Omental fat pad (tissue), 4 donors: ENCODE results near the gene ATPAF1. TPM values are rescaled to one million over a fixed set of nuclear protein-coding genes. Genes with fewer than 3 reads are reported as not detected.

ENCODE experiments used
- ATAC-seq: fragments of 150-250 bp; one replicate; pipeline ENCODE4 v1.9.1; 2016; ENCODE audit warnings: mild to moderate bottlenecking, moderate library complexity; ENCODE audit not compliant: low FRiP score
- DNase-seq: peaks from one replicate; pipeline ENCODE4 v3.0.0-alpha.2; 2019; ENCODE audit warnings: low spot score
- total RNA-seq, 4 donors: library from RNA; depleted of rRNA; stranded (reverse); fragments of >200 nt; gene quantifications; one replicate each; pipeline ENCODE4 v1.1.0, GENCODE V29; 2016
- TF ChIP-seq, protein P1 (sequence below), 3 donors: fragments of 450-650 bp; IDR thresholded peaks; one replicate each; pipeline ENCODE4 v1.5.1; 2016 to 2017; ENCODE audit warnings: antibody characterized with exemption in 3 of 3, mild to moderate bottlenecking in 3 of 3, moderate library complexity in 2 of 3

The ATPAF1 gene
- total RNA-seq, 4 donors from 2014 or later: 33.1 to 83.6 (median 57.0) TPM

- TF ChIP-seq, protein P1, sequence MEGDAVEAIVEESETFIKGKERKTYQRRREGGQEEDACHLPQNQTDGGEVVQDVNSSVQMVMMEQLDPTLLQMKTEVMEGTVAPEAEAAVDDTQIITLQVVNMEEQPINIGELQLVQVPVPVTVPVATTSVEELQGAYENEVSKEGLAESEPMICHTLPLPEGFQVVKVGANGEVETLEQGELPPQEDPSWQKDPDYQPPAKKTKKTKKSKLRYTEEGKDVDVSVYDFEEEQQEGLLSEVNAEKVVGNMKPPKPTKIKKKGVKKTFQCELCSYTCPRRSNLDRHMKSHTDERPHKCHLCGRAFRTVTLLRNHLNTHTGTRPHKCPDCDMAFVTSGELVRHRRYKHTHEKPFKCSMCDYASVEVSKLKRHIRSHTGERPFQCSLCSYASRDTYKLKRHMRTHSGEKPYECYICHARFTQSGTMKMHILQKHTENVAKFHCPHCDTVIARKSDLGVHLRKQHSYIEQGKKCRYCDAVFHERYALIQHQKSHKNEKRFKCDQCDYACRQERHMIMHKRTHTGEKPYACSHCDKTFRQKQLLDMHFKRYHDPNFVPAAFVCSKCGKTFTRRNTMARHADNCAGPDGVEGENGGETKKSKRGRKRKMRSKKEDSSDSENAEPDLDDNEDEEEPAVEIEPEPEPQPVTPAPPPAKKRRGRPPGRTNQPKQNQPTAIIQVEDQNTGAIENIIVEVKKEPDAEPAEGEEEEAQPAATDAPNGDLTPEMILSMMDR (IDR thresholded peaks at IDR 0.05): no peak
- DNase-seq (no peak), ATAC-seq (no peak)
Observed at GRCh38 chr1:46601257-46602007, 66.7 kb downstream of the ATPAF1 start.

DNA sequence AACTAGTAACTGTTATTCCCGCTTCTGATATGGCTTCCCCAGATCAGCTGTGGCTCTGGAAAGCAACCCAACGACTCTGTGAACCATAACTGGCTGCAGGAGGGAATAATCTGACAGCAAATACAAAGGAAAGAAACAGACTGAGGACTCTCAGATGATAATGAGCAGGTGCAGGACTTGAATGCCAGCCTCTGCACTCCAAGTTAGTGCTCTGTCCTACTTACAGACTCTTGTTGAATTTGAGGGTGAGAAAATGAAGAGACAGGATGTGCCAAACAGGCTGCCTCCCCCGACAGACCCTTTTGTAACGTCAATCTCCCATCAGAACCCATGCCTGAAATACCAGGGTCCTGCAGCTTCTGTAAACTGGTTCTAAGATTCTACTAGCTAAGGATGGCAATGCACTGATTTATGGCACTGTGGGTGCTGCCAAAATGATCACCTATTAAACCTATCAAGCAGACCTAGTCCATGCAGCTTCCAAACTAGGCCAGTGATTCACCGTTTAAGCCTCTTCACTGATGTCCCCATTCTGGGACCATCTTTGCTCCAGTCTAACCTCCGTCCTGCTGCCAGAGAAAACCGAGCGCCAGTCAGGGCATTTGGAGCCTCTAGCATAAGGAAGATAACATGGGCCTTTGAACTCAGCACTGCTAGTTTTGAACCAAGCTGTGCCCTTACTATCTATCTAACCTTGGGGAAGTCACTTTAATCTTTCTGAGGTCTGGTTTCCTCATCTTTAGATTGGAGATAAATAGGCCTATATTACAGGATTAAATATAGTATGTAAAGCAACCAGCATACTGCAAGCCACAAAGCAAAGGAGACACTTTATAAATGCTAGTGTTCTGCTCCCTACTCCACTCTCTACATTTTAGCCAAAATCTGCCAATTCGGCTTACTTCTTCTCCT is 68.8 kb downstream of the ATPAF1 start:
- no peak for ATAC-seq
- TF ChIP-seq, protein P1 (IDR thresholded peaks at IDR 0.05): no peak

DNA sequence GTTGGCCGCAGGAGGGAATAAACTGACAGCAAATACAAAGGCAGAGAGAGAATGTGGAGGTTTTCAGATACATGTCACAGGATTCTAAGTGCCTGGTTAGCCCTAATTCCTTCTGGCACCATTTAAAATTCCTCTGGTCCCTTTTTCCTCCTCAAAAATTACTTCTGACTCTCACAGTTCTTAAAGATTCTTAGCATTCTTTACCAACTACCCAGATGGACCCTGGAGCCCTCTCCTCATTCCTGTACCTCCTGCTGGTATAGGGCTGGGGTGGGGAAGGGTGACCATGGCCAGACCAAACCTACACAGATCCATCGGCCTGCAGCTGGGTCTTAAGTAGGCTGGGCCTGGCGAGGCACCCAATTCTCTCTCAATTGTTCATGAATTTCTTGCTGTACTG is 71.3 kb downstream of the ATPAF1 start:
- TF ChIP-seq, protein P1 (IDR thresholded peaks at IDR 0.05): no peak
- no peak for DNase-seq
- no peak for ATAC-seq

More for the DNA sequence above, 68.8 kb downstream of the ATPAF1 start:
- no peak for DNase-seq

GRCh38 chr1:46596036-46596435 is 72.1 kb downstream of the ATPAF1 start:
- no peak for ATAC-seq
- no peak for DNase-seq
- TF ChIP-seq, protein P1 (IDR thresholded peaks at IDR 0.05): no peak

DNA sequence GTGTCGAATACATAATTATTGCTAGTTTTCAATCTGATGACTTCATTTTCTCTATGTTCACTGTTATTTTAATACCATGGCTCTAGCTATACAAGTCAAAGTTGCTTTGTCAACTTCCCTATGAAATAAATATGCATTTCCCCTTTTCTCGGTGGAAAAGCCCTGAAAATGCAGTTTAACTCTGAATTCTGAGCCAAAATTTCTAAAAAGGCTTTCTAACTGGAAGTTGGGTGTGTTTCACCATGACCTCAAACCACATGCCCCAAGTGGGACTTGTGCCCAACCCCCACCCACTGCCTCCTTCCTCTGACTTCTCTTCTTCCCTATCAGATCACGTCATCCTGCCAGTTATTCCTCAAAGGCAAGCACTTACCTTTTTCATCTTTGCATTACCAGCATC is 73.0 kb downstream of the ATPAF1 start:
- TF ChIP-seq, protein P1 (IDR thresholded peaks at IDR 0.05): no peak
- DNase-seq: no peak
- ATAC-seq: no peak

GRCh38 chr1:46594063-46594462 is 74.1 kb downstream of the ATPAF1 start:
- DNase-seq (no peak), ATAC-seq (no peak)
- TF ChIP-seq, protein P1 (IDR thresholded peaks at IDR 0.05): no peak
